GM18508 (cell line): Measurements from ENCODE around the gene TAF5.
"Not testable (repeated sequence)": the region's sequence is repeated elsewhere in the genome, so short reads cannot be mapped to it uniquely, and the experiment has no call there.

Source experiments
- ATAC-seq: cut with Tn5 transposase; IDR thresholded peaks from one replicate; pipeline ENCODE4 v1.9.1; 2021; ENCODE audit warnings: moderate number of reproducible peaks; ENCODE audit not compliant: insufficient read depth, unreplicated experiment

Gene TAF5

DNA sequence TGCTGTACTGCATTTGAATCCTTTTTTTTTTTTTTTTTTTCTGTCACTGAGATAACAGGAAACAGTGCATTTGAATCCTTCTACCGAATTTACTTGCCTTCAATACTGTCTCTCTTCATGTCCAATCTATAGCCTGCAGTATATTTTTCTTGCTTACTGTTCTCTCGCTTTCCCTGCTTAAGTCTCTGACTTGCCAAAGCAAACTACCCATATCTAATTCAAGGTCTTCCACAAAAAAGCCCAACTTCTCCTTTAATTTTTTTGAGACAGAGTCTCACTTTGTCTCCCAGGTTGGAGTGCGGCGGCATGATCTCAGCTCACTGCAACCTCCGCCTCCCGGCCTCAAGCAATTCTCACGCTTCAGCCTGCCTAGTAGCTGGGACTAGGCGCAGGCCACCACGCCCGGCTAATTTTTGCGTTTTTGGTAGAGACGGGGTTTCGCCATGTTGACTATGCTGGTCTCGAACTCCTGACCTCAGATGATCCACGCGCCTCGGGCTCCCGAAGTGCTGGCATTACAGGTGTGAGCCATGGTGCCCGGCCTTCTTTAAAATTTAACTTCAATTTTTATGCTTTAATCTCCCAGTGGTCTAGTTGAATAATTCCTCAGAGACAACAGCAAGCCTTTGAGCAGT is 29.5 kb downstream of the TAF5 start:
- ATAC-seq: no peak

DNA sequence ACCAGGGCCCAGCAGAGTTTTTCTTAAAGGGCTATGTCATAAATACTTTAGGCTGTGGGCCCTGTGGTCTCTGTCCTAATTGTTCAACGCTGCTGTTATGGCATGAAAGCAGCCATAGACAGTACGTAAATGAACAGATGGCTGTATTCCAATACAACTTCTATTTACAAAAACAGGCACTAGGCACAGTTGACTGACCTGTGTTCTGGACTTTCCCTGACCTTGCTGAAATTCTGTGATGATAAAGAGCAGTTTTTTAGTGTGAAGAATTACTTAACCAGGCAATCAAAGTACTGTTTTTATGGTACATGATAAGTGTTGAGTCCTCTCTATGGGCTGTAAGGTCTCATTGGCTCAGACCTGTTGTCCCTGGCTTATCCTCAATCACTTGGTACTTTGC is 45.8 kb downstream of the TAF5 start:
- ATAC-seq: no peak

DNA sequence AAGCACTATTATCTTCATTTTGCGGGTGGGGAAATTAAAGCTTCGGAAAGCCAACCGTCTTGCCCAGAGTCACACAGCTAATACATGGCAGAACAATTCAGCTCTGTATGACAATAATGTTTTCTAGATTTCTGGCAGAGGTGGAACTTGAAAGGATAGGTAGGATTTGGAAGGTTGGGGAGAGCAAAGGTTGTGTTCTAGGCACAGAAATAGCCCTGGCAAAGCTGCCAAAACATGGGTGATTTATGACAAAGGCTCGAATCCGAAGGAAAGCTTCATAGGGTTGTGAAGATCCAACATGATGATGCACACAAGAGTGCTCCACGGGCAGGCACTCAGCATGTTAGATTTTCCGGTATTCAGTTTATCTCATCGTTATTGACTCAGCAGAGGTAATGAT is 47.8 kb downstream of the TAF5 start:
- ATAC-seq: no peak

DNA sequence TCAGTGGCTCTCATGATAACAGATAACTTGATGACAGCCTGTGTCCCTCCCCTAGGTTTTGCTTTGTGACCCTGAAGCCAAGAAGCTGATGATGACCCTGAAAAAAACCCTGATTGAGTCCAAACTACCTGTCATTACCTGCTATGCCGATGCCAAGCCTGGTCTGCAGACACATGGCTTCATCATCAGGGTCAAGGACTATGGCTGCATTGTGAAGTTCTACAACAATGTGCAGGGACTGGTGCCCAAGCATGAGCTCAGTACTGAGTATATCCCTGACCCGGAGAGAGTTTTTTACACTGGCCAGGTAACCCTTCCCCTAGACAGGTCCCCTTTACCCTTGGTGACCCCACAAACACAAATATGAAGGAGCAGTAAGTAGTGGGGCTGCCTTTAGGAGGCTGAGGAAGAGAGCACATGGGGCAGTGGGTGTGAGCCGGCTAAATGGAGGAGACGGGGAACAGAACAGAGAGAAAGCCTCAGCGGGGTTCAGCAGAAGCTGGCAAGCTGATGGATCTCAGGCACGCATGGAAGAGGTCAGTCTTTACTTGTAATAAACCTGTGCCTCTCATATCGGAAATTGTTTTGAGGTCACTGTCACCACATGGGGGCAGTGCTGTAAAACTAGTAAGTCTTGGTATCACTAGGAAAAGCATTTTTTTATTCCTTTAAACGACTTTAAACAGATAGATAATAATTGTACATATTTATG is 48.8 kb downstream of the TAF5 start:
- no peak for ATAC-seq

DNA sequence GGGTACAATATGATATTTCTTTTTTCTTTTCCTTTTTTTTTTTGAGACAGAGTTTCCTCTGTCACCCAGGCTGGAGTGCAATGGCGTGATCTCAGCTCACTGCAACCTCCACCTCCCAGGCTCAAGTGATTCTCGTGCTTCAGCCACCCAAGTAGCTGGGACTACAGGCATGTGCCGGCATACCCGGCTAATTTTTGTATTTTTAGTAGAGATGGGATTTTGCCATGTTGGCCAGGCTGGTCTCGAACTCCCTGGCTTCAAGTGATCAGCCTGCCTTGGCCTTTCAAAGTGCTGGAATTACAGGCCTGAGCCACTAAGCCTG is 49.3 kb downstream of the TAF5 start:
- not testable (repeated sequence) for ATAC-seq

DNA sequence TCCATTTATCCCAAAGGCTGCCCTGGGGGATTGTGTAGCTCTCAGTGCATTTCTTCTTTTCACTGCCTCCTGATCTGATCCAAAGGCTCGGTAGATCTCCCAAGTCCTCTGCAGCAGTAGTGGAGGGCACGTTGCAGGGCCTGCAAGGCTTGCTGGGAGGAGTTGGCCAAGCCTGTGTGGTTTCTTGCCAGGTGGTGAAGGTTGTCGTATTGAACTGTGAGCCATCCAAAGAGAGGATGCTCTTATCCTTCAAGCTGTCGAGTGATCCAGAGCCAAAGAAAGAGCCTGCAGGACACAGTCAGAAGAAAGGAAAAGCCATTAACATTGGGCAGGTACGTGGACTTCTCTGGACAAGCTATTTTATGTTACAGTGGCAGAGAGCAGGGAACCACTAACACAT is 49.8 kb downstream of the TAF5 start:
- no peak for ATAC-seq

DNA sequence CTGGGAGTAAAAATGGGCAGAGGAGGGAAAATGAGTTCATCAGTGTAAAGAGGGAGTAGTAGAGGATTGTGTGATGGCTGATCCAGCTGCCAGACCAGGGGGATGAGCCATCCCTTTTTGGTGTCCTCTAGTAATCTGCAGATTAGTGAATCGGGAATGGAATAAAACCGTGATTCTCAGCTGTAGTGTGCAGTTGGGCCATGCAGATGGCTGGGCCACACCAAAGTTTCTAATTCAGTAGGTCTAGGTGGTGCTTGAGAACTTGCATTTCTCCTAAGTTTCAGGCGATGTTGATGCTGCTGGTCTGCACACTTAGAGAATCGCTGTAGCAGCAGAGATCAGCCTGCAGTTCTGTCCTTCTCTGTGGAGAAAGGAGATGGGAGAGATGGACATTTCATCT is 51.3 kb downstream of the TAF5 start:
- no peak for ATAC-seq

DNA sequence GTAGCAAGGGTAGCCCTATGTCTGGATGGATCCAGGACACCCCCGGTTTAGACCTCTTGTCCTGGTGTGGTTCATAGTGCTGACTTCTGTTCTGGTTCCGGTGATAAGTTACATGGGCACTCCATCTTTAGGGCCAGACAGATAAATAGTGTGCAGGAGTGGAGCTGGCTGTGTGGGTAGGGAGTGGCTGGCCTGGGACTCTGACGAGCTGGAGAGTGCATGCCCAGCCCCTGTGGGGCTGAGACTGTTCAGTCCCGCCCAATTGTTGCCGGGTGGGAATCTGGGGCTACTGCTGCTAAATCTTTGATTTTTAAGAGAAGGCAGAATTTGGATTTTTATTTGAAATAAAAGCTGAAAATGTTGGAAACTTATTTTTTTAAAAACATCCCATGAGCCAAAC is 56.0 kb downstream of the TAF5 start:
- ATAC-seq: no peak

DNA sequence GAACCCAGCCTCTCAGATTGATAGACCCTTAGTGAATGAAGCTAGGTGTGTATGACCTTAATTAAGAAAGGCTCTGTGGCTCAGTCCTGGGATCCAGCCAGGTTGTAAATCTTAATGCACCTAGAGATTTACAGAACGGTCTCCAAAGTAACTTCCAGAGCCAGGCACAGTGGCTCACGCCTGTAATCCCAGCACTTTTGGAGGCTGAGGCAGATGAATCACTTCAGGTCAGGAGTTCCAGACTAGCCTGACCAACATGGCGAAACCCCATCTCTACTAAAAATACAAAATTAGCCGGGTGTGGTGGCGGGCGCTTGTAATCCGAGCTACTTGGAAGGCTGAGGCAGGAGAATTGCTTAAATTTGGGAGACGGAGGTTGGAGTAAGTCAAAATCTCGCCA is 60.1 kb downstream of the TAF5 start:
- ATAC-seq: no peak

DNA sequence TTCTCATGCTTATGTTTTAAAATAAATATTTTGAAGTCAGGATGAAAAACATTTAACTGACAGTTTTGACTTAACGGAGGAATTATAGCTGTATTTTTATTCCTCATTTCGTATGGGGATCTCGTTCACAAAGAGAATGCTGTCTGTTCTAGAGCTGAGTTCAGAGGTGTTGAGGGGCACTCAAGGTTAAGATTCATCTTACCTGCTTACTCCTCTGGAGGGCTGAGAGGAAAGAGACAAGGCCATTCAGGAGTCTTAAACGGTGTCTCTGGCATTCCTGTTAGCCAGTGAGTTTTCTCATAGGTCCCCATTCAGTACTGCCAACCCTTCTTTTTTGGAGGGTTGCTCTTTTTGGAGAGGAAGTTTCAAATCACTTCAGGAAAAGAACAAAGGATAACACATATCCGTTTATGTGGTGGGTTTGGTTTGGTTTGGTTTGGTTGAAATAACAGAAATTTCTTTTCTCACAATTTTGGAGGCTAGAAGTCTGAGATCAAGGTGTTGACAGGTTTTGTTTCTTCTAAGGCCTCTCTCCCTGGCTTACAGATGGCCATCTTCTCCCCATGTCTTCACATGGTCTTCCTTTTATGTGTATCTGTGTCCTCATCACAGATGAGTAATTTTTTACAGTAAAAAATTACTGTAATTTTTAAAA is 61.3 kb downstream of the TAF5 start:
- no peak for ATAC-seq

DNA sequence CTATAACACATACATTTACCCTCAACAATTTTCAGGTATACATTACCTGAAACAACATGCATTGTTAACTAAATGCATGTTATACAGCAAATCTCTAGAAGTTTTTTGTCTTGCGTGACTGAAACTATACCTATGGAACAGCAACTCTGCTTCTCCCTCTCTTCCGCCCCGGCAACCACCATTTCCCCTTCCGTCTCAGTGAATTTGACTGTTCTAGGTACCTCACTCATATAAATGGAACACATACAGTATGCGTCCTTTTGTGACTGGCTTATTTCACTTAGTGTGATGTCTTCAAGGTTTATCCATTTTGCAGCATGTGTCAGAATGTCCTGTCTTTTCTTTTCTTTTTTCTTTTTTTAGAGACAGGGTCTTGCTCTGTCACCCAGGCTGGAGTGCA is 61.9 kb downstream of the TAF5 start:
- ATAC-seq: no peak

DNA sequence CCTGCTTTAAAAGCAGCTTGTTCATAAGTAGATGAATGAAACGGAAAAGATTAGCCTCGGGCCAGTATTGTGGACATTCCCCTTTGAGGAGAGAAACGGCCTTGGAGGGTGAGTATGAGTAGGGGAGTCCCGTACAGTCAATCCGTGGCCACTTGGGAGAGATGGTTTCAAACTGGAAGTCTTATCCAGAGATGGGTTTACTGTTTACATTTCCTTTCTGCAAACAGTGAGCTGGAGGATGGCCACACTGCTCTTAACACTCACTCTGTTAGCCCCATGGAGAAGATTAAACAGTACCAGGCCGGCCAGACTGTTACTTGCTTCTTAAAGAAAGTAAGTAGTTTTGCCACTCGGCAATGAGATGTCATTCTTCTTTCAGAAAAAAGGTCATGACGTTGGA is 64.1 kb downstream of the TAF5 start:
- ATAC-seq: no peak

DNA sequence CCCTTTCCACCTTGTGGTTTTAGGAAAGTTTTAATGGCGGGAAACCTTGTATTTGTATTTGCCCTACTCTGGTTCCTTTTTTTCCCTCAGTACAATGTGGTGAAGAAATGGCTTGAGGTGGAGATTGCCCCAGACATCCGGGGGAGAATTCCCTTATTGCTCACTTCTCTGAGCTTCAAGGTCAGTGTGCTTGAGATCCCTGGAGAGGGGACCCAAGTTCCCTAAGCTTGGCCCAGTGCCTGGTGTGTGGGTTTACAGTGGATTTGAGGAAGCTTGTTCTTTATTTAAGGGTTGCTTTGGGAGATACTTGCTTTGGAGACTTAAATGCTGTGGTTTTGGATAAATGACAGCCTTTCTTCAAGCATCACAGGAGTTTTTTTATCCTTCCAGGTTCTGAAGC is 66.1 kb downstream of the TAF5 start:
- ATAC-seq: no peak
